H9 (cell line): ENCODE measurements around the gene IL1RAPL1. TPM values are rescaled to one million over a fixed set of nuclear protein-coding genes. Genes with fewer than 3 reads are reported as not detected.

ENCODE experiments used
- DNase-seq: peaks from one replicate; pipeline ENCODE4 v3.0.0-alpha.2; 2017
- H2AFZ ChIP-seq: one replicate; pipeline ENCODE4 v1.6.1; 2013; ENCODE audit warnings: mild to moderate bottlenecking, low read length, control low read depth, moderate library complexity
- H2AK5ac ChIP-seq: 2 replicates; pipeline ENCODE4 v1.6.1; 2013; ENCODE audit warnings: low read length, control low read depth, mixed read lengths; ENCODE audit not compliant: insufficient read length
- H2BK120ac ChIP-seq: one replicate; pipeline ENCODE4 v1.6.1; 2013; ENCODE audit warnings: low read depth, mild to moderate bottlenecking, low read length, control low read depth, inconsistent platforms; ENCODE audit not compliant: poor library complexity, severe bottlenecking
- H2BK12ac ChIP-seq: 2 replicates; pipeline ENCODE4 v1.6.1; 2013; ENCODE audit warnings: low read length, control low read depth, mixed read lengths, low read depth; ENCODE audit not compliant: insufficient read length
- H2BK15ac ChIP-seq: 2 replicates; pipeline ENCODE4 v1.6.1; 2013; ENCODE audit warnings: low read depth, low read length, control low read depth
- H2BK20ac ChIP-seq: one replicate; pipeline ENCODE4 v1.6.1; 2013; ENCODE audit warnings: low read depth, mild to moderate bottlenecking, low read length, control low read depth, inconsistent platforms; ENCODE audit not compliant: poor library complexity, severe bottlenecking
- H2BK5ac ChIP-seq: 2 replicates; pipeline ENCODE4 v1.6.1; 2013; ENCODE audit warnings: low read length, control low read depth, mixed read lengths; ENCODE audit not compliant: insufficient read length
- H3K14ac ChIP-seq: 2 replicates; pipeline ENCODE4 v1.6.1; 2013; ENCODE audit warnings: low read length, control low read depth; ENCODE audit not compliant: insufficient read depth
- H3K18ac ChIP-seq: 2 replicates; pipeline ENCODE4 v1.6.1; 2013; ENCODE audit warnings: low read depth, mild to moderate bottlenecking, mixed read lengths, low read length, control low read depth; ENCODE audit not compliant: insufficient read length
- H3K23ac ChIP-seq: 2 replicates; pipeline ENCODE4 v1.6.1; 2013; ENCODE audit warnings: low read length, control low read depth, mixed read lengths, low read depth; ENCODE audit not compliant: insufficient read length
- H3K23me2 ChIP-seq: 2 replicates; pipeline ENCODE4 v1.6.1; 2013; ENCODE audit warnings: low read depth, mild to moderate bottlenecking, mixed read lengths, low read length, control low read depth; ENCODE audit not compliant: insufficient read length, poor library complexity, severe bottlenecking
- H3K27ac ChIP-seq: 2 replicates; pipeline ENCODE4 v1.5.1; 2013; ENCODE audit warnings: low read length, control low read depth, mixed read lengths, low read depth; ENCODE audit not compliant: insufficient read length
- H3K27me3 ChIP-seq: 2 replicates; pipeline ENCODE4 v1.6.1; 2013; ENCODE audit warnings: low read length, control low read depth, inconsistent platforms; ENCODE audit not compliant: insufficient read depth
- H3K4ac ChIP-seq: 2 replicates; pipeline ENCODE4 v1.6.1; 2013; ENCODE audit warnings: low read depth, mild to moderate bottlenecking, control low read depth, inconsistent platforms, low read length, moderate library complexity
- H3K4me1 ChIP-seq: 2 replicates; pipeline ENCODE4 v1.6.1; 2013; ENCODE audit warnings: low read length, control low read depth, inconsistent platforms; ENCODE audit not compliant: insufficient read depth
- H3K4me2 ChIP-seq: 2 replicates; pipeline ENCODE4 v1.6.1; 2013; ENCODE audit warnings: low read length, control low read depth, mixed read lengths; ENCODE audit not compliant: insufficient read length, insufficient read depth
- H3K56ac ChIP-seq: 2 replicates; pipeline ENCODE4 v1.6.1; 2013; ENCODE audit warnings: low read depth, mild to moderate bottlenecking, mixed read lengths, low read length, control low read depth; ENCODE audit not compliant: insufficient read length
- H3K79me1 ChIP-seq: 2 replicates; pipeline ENCODE4 v1.6.1; 2013; ENCODE audit warnings: low read depth, mild to moderate bottlenecking, moderate library complexity, low read length, control low read depth, inconsistent platforms; ENCODE audit not compliant: insufficient read depth, poor library complexity, severe bottlenecking
- H3K79me2 ChIP-seq: 2 replicates; pipeline ENCODE4 v1.6.1; 2013; ENCODE audit warnings: low read length, control low read depth, inconsistent platforms; ENCODE audit not compliant: insufficient read depth
- H3K9ac ChIP-seq: 2 replicates; pipeline ENCODE4 v1.6.1; 2013; ENCODE audit warnings: low read length, control low read depth, mixed read lengths; ENCODE audit not compliant: insufficient read length; ENCODE audit errors: extremely low read depth
- H3K9me3 ChIP-seq: one replicate; pipeline ENCODE4 v1.6.1; 2013; ENCODE audit warnings: low read depth, low read length, inconsistent platforms; ENCODE audit not compliant: control insufficient read depth
- H3T11ph ChIP-seq: one replicate; pipeline ENCODE4 v1.6.1; 2013; ENCODE audit warnings: mild to moderate bottlenecking, low read length, control low read depth, inconsistent platforms
- H4K20me1 ChIP-seq: one replicate; pipeline ENCODE4 v1.6.1; 2013; ENCODE audit not compliant: control insufficient read depth, insufficient read length, insufficient read depth
- H4K5ac ChIP-seq: 2 replicates; pipeline ENCODE4 v1.6.1; 2013; ENCODE audit warnings: low read depth, mild to moderate bottlenecking, mixed read lengths, low read length, control low read depth; ENCODE audit not compliant: insufficient read length
- H4K8ac ChIP-seq: replicated peaks from 2 replicates; pipeline ENCODE4 v1.6.1; 2013; ENCODE audit warnings: low read length, control low read depth, mixed read lengths, low read depth; ENCODE audit not compliant: insufficient read length
- H4K91ac ChIP-seq: 2 replicates; pipeline ENCODE4 v1.6.1; 2013; ENCODE audit warnings: low read depth, mild to moderate bottlenecking, moderate library complexity, mixed read lengths, low read length, control low read depth; ENCODE audit not compliant: insufficient read length
- H3K27ac Mint-ChIP-seq, 3 experiments: 2 replicates in 2 of 3; 3 replicates in 1 of 3; pipeline ENCODE4 v1.8.0; 2020 to 2021; ENCODE audit warnings: mixed read lengths in 3 of 3, mild to moderate bottlenecking in 1 of 3, moderate library complexity in 1 of 3
- H3K27me3 Mint-ChIP-seq: 2 replicates; pipeline ENCODE4 v1.8.0; 2021; ENCODE audit warnings: low read depth, mild to moderate bottlenecking, moderate library complexity, mixed read lengths
- H3K36me3 Mint-ChIP-seq, 3 experiments: 2 replicates in 2 of 3; 3 replicates in 1 of 3; pipeline ENCODE4 v1.8.0; 2020 to 2021; ENCODE audit warnings: low read depth in 3 of 3, mixed read lengths in 3 of 3; ENCODE audit not compliant: insufficient read depth in 1 of 3
- H3K4me1 Mint-ChIP-seq, 2 experiments: 2 replicates each; pipeline ENCODE4 v1.8.0; 2020; ENCODE audit warnings: mixed read lengths in 2 of 2
- H3K4me3 Mint-ChIP-seq, 2 experiments: 2 replicates in 1 of 2; 3 replicates in 1 of 2; pipeline ENCODE4 v1.8.0; 2020 to 2021; ENCODE audit warnings: mild to moderate bottlenecking in 2 of 2, mixed read lengths in 2 of 2, moderate library complexity in 1 of 2
- H3K9me3 Mint-ChIP-seq, 2 experiments: 2 replicates in 1 of 2; 3 replicates in 1 of 2; pipeline ENCODE4 v1.8.0; 2020; ENCODE audit warnings: mild to moderate bottlenecking in 2 of 2, mixed read lengths in 2 of 2, moderate library complexity in 1 of 2
- WGBS: extraction: QIAGEN DNeasy Blood & Tissue Kit; methylation state at CpG from one replicate; pipeline ENCODE4 v1.1.7; 2013; ENCODE audit warnings: missing lambda C conversion rate, low lambda C conversion rate, mixed read lengths; ENCODE audit not compliant: insufficient read length; ENCODE audit errors: extremely low coverage; 5-methylcytosine and 5-hydroxymethylcytosine counted together
- total RNA-seq: library from RNA; stranded (reverse); gene quantifications from 2 replicates; pipeline ENCODE4 v1.2.1, GENCODE V29; 2021
- TF ChIP-seq, protein P1 (sequence below): fragments of 200-600 bp; sonication (generic); conservative IDR thresholded peaks from 3 replicates; pipeline ENCODE4 v1.8.0; 2021; ENCODE audit warnings: antibody characterized with exemption, mild to moderate bottlenecking

The IL1RAPL1 gene
- total RNA-seq, 1 experiment from 2014 or later, result 0.31 TPM

DNA sequence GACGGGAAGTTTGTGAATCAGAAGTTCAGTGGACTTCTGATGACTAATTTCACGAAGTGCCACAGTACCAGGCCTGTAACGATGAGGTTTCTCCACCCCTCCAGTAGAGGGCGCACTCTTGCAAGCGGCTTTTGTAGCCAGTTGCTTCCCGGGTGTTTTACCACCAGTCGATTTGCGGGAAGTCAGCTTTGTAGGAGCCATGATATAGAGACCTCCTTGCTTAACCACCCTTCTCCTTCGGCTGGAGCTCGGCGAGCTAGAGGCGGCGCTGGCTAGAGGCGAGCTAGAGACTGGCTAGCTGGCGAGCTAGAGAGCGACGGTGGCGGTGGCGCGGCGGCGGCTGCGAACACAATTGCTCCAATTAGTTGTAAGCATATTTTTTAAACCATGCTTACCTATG lies 72.0 kb downstream of the IL1RAPL1 start:
- H3K27me3 ChIP-seq, result no peaks in the 10 kb centered on the region
- H3T11ph ChIP-seq, result no peak overlapping the region
- Mint-ChIP-seq H3K27me3 (peaks cover 2% of the 10 kb centered on the region; the same call in 1 of the 2 replicates), H3K27ac (no peak overlapping the region), H3K4me3 (no peak overlapping the region), H3K4me1 (no peaks in the 10 kb centered on the region), H3K36me3 (peaks cover 0 to 11% (median 6%) of the 10 kb centered on the region in 3 experiments; a peak in 5 of 7 replicates), H3K9me3 (peaks cover 12 to 46% of the 10 kb centered on the region in 2 experiments)
- no peak overlapping the region for H2AFZ ChIP-seq
- H3K14ac ChIP-seq, result no peak overlapping the region
- H4K5ac ChIP-seq, result no peak overlapping the region
- H2AK5ac ChIP-seq, result no peak overlapping the region
- H3K4ac ChIP-seq, result no peak overlapping the region
- no peaks in the 10 kb centered on the region for H4K20me1 ChIP-seq
- H2BK15ac ChIP-seq, result no peak overlapping the region
- H2BK20ac ChIP-seq, result no peak overlapping the region
- DNase-seq, result peak; percentile 39
- H3K4me1 ChIP-seq, result no peaks in the 10 kb centered on the region
- no peak overlapping the region for H2BK120ac ChIP-seq
- no peaks in the 10 kb centered on the region for H3K79me1 ChIP-seq
- no peak overlapping the region for H3K23ac ChIP-seq
- no peak overlapping the region for H4K91ac ChIP-seq
- no peak overlapping the region for H2BK12ac ChIP-seq
- no peak overlapping the region for H3K9ac ChIP-seq
- no peaks in the 10 kb centered on the region for H3K79me2 ChIP-seq
- no peak overlapping the region for H3K27ac ChIP-seq
- H4K8ac ChIP-seq, result no peak overlapping the region
- no peak overlapping the region for H2BK5ac ChIP-seq
- H3K18ac ChIP-seq, result no peak overlapping the region
- TF ChIP-seq, protein P1, sequence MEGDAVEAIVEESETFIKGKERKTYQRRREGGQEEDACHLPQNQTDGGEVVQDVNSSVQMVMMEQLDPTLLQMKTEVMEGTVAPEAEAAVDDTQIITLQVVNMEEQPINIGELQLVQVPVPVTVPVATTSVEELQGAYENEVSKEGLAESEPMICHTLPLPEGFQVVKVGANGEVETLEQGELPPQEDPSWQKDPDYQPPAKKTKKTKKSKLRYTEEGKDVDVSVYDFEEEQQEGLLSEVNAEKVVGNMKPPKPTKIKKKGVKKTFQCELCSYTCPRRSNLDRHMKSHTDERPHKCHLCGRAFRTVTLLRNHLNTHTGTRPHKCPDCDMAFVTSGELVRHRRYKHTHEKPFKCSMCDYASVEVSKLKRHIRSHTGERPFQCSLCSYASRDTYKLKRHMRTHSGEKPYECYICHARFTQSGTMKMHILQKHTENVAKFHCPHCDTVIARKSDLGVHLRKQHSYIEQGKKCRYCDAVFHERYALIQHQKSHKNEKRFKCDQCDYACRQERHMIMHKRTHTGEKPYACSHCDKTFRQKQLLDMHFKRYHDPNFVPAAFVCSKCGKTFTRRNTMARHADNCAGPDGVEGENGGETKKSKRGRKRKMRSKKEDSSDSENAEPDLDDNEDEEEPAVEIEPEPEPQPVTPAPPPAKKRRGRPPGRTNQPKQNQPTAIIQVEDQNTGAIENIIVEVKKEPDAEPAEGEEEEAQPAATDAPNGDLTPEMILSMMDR, result peak; percentile 79
- no CpG with 5 or more reads among the region's 23 CpGs for WGBS
- H3K4me2 ChIP-seq, result no peak overlapping the region
- no peak overlapping the region for H3K56ac ChIP-seq
- H3K23me2 ChIP-seq, result no peaks in the 10 kb centered on the region
- H3K9me3 ChIP-seq, result peaks cover 5% of the 10 kb centered on the region
